Measurements from ENCODE around the gene EEF1AKMT2.
A peak's percentile ranks its signal among the peaks of the same experiment; 100 is the strongest.
"Not testable (repeated sequence)": the region's sequence is repeated elsewhere in the genome, so short reads cannot be mapped to it uniquely, and the experiment has no call there.

EEF1AKMT2 gene

GRCh38 chr10:124791547-124792348 lies at the start of gene EEF1AKMT2:
EEF1AKMT2 (minus strand) TSS chr10:124791887; CDS start chr10:124791833, 54 bp downstream.
- DNase-seq (ENCODE audit: low spot score), result peak; percentile 95

GRCh38 chr10:124837687-124838086 lies 46.0 kb upstream of the EEF1AKMT2 start:
- DNase-seq (ENCODE audit: low spot score), result no peak

GRCh38 chr10:124831116-124831515 lies 39.4 kb upstream of the EEF1AKMT2 start:
- no peak for DNase-seq (ENCODE audit: low spot score)

GRCh38 chr10:124830445-124830844 lies 38.8 kb upstream of the EEF1AKMT2 start:
- no peak for DNase-seq (ENCODE audit: low spot score)

- DNase-seq (ENCODE audit: low spot score), result no peak
Measured at GRCh38 chr10:124829447-124830115, 37.9 kb upstream of the EEF1AKMT2 start.

- DNase-seq (ENCODE audit: low spot score), result peak; percentile 23
Measured at GRCh38 chr10:124827474-124827873, 35.8 kb upstream of the EEF1AKMT2 start.

GRCh38 chr10:124826262-124826661 lies 34.6 kb upstream of the EEF1AKMT2 start:
- no peak for DNase-seq (ENCODE audit: low spot score)

- DNase-seq (ENCODE audit: low spot score), result no peak
Measured at GRCh38 chr10:124825702-124826101, 34.0 kb upstream of the EEF1AKMT2 start.

GRCh38 chr10:124824932-124825331 lies 33.2 kb upstream of the EEF1AKMT2 start:
- not testable (repeated sequence) for DNase-seq (ENCODE audit: low spot score)

- no peak for DNase-seq (ENCODE audit: low spot score)
Measured at GRCh38 chr10:124824507-124824906, 32.8 kb upstream of the EEF1AKMT2 start.

GRCh38 chr10:124821520-124821919 lies 29.8 kb upstream of the EEF1AKMT2 start:
- DNase-seq (ENCODE audit: low spot score), result no peak

- DNase-seq (ENCODE audit: low spot score), result no peak
Measured at GRCh38 chr10:124820121-124820520, 28.4 kb upstream of the EEF1AKMT2 start.

- DNase-seq (ENCODE audit: low spot score), result no peak
Measured at GRCh38 chr10:124802313-124802675, 10.6 kb upstream of the EEF1AKMT2 start.

- DNase-seq (ENCODE audit: low spot score), result no peak
Measured at GRCh38 chr10:124799211-124799610, 7.5 kb upstream of the EEF1AKMT2 start.

GRCh38 chr10:124798781-124799180 lies 7.1 kb upstream of the EEF1AKMT2 start:
- DNase-seq (ENCODE audit: low spot score), result no peak

GRCh38 chr10:124798364-124798763 lies 6.7 kb upstream of the EEF1AKMT2 start:
- no peak for DNase-seq (ENCODE audit: low spot score)

GRCh38 chr10:124792998-124793352 lies 1.3 kb upstream of the EEF1AKMT2 start:
- DNase-seq (ENCODE audit: low spot score), result no peak

GRCh38 chr10:124782900-124783299 lies 8.8 kb downstream of the EEF1AKMT2 start:
- DNase-seq (ENCODE audit: low spot score), result not testable (repeated sequence)

GRCh38 chr10:124768791-124769190 lies 22.9 kb downstream of the EEF1AKMT2 start:
- DNase-seq (ENCODE audit: low spot score), result no peak

- DNase-seq (ENCODE audit: low spot score), result no peak
Measured at GRCh38 chr10:124765256-124765655, 26.4 kb downstream of the EEF1AKMT2 start.

- DNase-seq (ENCODE audit: low spot score), result no peak
Measured at GRCh38 chr10:124763267-124763666, 28.4 kb downstream of the EEF1AKMT2 start.

GRCh38 chr10:124762281-124762680 lies 29.4 kb downstream of the EEF1AKMT2 start:
- DNase-seq (ENCODE audit: low spot score), result no peak

- DNase-seq (ENCODE audit: low spot score), result no peak
Measured at GRCh38 chr10:124756156-124756903, 35.4 kb downstream of the EEF1AKMT2 start.

Measured in iPS-NIHi11 (cell line).